Left ventricle myocardium inferior (tissue), 1 donor: ENCODE results near the gene ST13. TPM values are rescaled to one million over a fixed set of nuclear protein-coding genes. Genes with fewer than 3 reads are reported as not detected.

Experiments used
- DNase-seq: peaks from one replicate; pipeline ENCODE4 v3.0.0-alpha.2; 2020
- H3K27ac ChIP-seq: fragments of 200-600 bp; replicated peaks from 2 replicates; pipeline ENCODE4 v1.8.0; 2021
- H3K27me3 ChIP-seq: fragments of 200-600 bp; 2 replicates; pipeline ENCODE4 v1.8.0; 2021; ENCODE audit warnings: low read depth
- H3K36me3 ChIP-seq: fragments of 200-600 bp; 2 replicates; pipeline ENCODE4 v1.8.0; 2021
- H3K4me1 ChIP-seq: fragments of 200-600 bp; 2 replicates; pipeline ENCODE4 v1.8.0; 2021
- H3K4me3 ChIP-seq: fragments of 200-600 bp; 2 replicates; pipeline ENCODE4 v1.8.0; 2021; ENCODE audit warnings: mild to moderate bottlenecking, moderate library complexity
- H3K9me3 ChIP-seq: fragments of 200-600 bp; replicated peaks from 2 replicates; pipeline ENCODE4 v1.8.0; 2021
- intact Hi-C: fragments of 100-400 bp; cut with micrococcal nuclease; formaldehyde crosslinking; loops from one replicate; pipeline ENCODE4 v1.11.0; 2022
- long read RNA-seq: library from polyadenylated mRNA; unstranded; transcript quantifications from one replicate; pipeline ENCODE4 v2.0.0, GENCODE V29; 2021
- total RNA-seq: library from RNA; stranded (reverse); fragmentation: NEBNext Ultra II Directional; extraction: Animal tissue kit (Norgen Biotek cat#: 25700); gene quantifications from one replicate; pipeline ENCODE4 v1.2.1, GENCODE V29; 2021
- TF ChIP-seq, protein P1 (sequence below): fragments of 200-600 bp; IDR thresholded peaks from 2 replicates; pipeline ENCODE4 v1.8.0; 2021; ENCODE audit warnings: antibody characterized with exemption, mild to moderate bottlenecking, borderline replicate concordance
- donor health status: DM: no; HTN: yes; CAD: no; lungs with severe emphysema.

ST13 gene
- total RNA-seq: 181 TPM
- long read RNA-seq, transcript ST13-201 (12 exons, 3,595 nt): major isoform, 276 of 299 reads
- long read RNA-seq, partial matches to known transcripts: 8 of 299 reads
- long read RNA-seq, other reads (novel, unspliced or antisense): 15 of 299 reads

DNA sequence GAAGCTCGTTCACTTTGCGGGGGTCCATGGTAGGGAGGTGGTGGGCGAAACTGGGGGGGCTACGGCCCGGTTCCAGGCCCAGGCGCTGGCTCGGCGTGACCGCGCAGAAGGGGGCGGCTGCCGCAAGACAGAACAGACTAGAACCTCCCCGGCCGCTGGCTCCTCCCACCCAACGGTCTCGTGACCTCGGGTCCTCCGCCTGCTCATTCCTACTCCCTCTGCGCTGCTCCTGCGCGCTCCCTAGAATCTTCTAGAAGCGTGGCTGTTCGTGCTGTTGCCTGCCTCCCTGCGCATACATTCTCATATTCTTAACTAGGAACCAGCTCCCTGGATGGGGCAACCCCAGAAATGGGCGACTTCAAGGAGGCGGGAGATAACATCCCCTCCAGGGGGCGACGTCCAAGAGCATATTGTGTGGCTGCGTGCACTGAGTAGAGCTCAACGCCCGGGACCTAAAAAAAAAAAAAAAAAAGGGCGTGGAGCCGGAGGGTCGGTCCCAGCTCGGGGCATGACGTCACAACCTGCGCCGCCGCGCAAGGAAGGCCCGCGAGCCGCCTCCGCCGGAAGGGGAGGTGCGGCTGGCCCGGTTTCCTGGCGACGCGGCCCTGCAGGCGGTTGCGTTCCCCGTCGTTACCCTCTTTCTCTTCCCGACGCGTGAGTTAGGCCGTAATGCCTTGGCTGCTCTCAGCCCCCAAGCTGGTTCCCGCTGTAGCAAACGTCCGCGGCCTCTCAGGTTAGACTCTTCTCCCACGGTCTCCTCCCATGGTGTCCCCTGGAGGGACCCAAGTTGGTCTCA, at the start of gene ST13, which contains the start of gene XPNPEP3:
ST13 (minus strand) TSS at position 127 of the 796 bp plus-strand sequence; CDS start at position 28, 99 bp downstream.
XPNPEP3 (plus strand) TSS at position 636 of the 796 bp plus-strand sequence; CDS start at position 670, 34 bp downstream.
- H3K4me3 ChIP-seq: peak within 1 kb of the TSS; percentile 84
- intact Hi-C loops: no loop called here
- peak within 1 kb of the TSS; percentile 99 for H3K27ac ChIP-seq
- peaks cover 10% of the 10 kb centered on the region for H3K36me3 ChIP-seq
- no peaks in the 10 kb centered on the region for H3K9me3 ChIP-seq
- TF ChIP-seq, protein P1, sequence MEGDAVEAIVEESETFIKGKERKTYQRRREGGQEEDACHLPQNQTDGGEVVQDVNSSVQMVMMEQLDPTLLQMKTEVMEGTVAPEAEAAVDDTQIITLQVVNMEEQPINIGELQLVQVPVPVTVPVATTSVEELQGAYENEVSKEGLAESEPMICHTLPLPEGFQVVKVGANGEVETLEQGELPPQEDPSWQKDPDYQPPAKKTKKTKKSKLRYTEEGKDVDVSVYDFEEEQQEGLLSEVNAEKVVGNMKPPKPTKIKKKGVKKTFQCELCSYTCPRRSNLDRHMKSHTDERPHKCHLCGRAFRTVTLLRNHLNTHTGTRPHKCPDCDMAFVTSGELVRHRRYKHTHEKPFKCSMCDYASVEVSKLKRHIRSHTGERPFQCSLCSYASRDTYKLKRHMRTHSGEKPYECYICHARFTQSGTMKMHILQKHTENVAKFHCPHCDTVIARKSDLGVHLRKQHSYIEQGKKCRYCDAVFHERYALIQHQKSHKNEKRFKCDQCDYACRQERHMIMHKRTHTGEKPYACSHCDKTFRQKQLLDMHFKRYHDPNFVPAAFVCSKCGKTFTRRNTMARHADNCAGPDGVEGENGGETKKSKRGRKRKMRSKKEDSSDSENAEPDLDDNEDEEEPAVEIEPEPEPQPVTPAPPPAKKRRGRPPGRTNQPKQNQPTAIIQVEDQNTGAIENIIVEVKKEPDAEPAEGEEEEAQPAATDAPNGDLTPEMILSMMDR: peak; percentile 31
- H3K27me3 ChIP-seq: no peaks in the 10 kb centered on the region
- peaks cover 70% of the 10 kb centered on the region for H3K4me1 ChIP-seq
- peak; percentile 98 for DNase-seq

DNA sequence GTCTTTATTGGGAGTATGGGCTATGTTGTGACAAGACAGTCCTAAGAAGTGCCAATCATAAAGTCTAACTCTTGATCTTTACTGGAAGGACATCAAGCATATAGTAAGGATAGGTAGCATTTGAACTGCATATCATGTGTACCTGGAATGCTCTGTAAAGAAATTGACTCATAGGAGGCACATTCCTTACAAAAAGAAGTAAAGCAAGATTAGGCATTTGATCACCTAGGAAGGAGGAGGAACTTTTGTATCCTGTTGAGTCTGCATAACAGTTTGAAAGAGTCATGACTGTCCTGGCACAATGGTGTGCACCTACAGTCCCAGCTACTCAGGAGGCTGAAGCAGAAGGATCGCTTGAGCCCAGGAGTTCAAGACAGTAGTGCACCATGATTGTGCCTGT, 47.7 kb upstream of the ST13 start:
- TF ChIP-seq, protein P1: no peak
- intact Hi-C loops: no loop called here
- Histone ChIP-seq H3K27ac (no peak overlapping the region), H3K4me3 (no peak overlapping the region), H3K4me1 (peaks cover 11% of the 10 kb centered on the region), H3K27me3 (no peaks in the 10 kb centered on the region), H3K9me3 (no peaks in the 10 kb centered on the region), H3K36me3 (peaks cover 18% of the 10 kb centered on the region)
- no peak for DNase-seq

DNA sequence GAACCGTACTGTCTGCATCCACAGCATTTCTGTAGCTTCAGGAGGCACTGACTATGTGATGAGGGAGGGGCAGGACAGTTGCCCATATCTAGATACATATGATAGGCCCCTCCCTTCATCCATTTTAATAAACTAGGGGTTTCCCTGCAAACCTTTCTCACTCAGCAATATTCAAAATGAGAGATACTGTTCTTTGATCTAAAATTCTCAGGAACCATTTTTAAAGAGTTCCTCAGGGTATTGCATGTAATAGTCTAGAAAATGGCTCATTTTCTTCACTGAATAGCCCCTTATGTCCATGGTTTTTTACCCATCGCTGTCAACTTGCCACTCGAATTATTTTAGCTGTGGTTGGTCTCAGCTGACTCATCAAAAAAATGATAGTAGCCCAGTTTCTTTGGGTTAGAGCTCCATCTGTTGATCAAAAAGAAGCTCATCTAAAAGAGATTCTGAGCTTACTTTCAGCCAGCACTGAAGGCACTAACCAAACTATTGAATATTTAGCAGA, 42.5 kb upstream of the ST13 start:
- Histone ChIP-seq H3K36me3 (no peaks in the 10 kb centered on the region), H3K27me3 (no peaks in the 10 kb centered on the region), H3K4me3 (no peak overlapping the region), H3K27ac (no peak overlapping the region), H3K9me3 (no peaks in the 10 kb centered on the region), H3K4me1 (peaks cover 23% of the 10 kb centered on the region)
- no peak for DNase-seq
- intact Hi-C loops: no loop called here
- TF ChIP-seq, protein P1: peak; percentile 53

DNA sequence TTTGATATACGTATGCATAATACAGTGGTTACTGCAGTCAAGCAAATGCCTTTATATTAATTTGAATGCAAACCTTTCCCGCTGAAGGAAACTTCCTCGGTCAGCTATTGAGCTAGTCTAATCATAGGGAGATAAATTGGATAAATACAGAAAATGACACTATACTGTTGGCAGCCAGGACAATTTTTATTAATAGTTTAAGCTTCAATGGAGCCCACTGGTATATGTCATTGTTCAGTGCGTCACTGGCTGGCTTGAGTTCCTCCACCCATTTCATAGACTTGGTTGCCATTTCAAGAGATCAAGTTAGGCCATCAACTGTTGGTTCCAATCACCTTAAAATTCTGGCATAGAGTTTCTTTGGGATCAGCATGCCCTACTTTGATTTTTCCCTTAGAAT, 38.0 kb upstream of the ST13 start:
- H3K4me3 ChIP-seq: no peak overlapping the region
- H3K27ac ChIP-seq: no peak overlapping the region
- TF ChIP-seq, protein P1: no peak
- peaks cover 17% of the 10 kb centered on the region for H3K4me1 ChIP-seq
- H3K9me3 ChIP-seq: no peaks in the 10 kb centered on the region
- H3K27me3 ChIP-seq: no peaks in the 10 kb centered on the region
- intact Hi-C loops: no loop called here
- H3K36me3 ChIP-seq: peaks cover 25% of the 10 kb centered on the region
- no peak for DNase-seq

DNA sequence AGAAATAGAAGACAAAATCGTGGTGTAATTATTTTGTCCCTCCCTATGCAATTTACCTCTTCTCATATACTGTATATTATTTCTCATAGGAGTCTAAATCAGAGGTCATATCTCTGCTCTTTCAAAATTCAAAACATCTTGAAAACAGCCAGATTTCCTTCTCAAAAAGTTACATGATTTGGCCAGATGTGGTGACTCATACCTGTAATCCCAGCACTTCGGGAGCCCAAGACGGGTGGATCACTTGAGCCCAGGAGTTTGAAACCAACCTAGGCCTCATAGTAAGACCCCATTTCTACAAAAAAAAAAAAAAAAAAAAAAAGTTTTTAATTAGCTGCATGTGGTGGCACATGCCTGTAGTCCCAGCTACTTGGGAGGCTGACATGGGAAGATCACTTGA, 34.4 kb upstream of the ST13 start:
- H3K27me3 ChIP-seq: no peaks in the 10 kb centered on the region
- TF ChIP-seq, protein P1: no peak
- intact Hi-C loops: no loop called here
- H3K4me1 ChIP-seq: peaks cover 17% of the 10 kb centered on the region
- no peak for DNase-seq
- H3K4me3 ChIP-seq: no peak overlapping the region
- no peak overlapping the region for H3K27ac ChIP-seq
- H3K36me3 ChIP-seq: peaks cover 58% of the 10 kb centered on the region
- no peaks in the 10 kb centered on the region for H3K9me3 ChIP-seq
